HepG2 (cell line): Measurements from ENCODE around the gene UGT1A3. TPM values are rescaled to one million over a fixed set of nuclear protein-coding genes. Genes with fewer than 3 reads are reported as not detected.
"Not testable (repeated sequence)": the region's sequence is repeated elsewhere in the genome, so short reads cannot be mapped to it uniquely, and the experiment has no call there.

Experiments
- ARNT2 ChIP-seq: sonication (generic); formaldehyde crosslinking; IDR thresholded peaks from 2 replicates; pipeline ENCODE4 v1.8.0; 2022; ENCODE audit warnings: mild to moderate bottlenecking, low read depth, missing genetic modification reagents, moderate library complexity
- ELF1 ChIP-seq: sonication (generic); formaldehyde crosslinking; IDR thresholded peaks from 2 replicates; pipeline ENCODE4 v1.4.0; 2020; ENCODE audit warnings: missing genetic modification reagents
- ETV5 ChIP-seq: IDR thresholded peaks from 2 replicates; pipeline ENCODE4 v1.6.1; 2018; ENCODE audit warnings: missing biosample characterization, missing genetic modification reagents, inconsistent platforms, borderline replicate concordance
- GABPA ChIP-seq, 2 experiments: IDR thresholded peaks; 2 replicates each; pipeline ENCODE4 v1.6.1; 2011 to 2016; ENCODE audit warnings: low read depth in 2 of 2, low read length in 1 of 2, missing biosample characterization in 1 of 2, missing genetic modification characterization in 1 of 2
- NR2F6 ChIP-seq, 2 experiments: IDR thresholded peaks; 2 replicates each; pipeline ENCODE4 v1.6.1; 2016; ENCODE audit warnings: antibody characterized with exemption in 1 of 2, mild to moderate bottlenecking in 1 of 2
- POLR2G ChIP-seq: fragments of 200-400 bp; formaldehyde crosslinking; IDR thresholded peaks from 2 replicates; pipeline ENCODE4 v1.6.1; 2018; ENCODE audit warnings: mild to moderate bottlenecking, low read depth, low read length, moderate library complexity
- RXRA ChIP-seq: sonication (generic); formaldehyde crosslinking; IDR thresholded peaks from 2 replicates; pipeline ENCODE4 v1.5.1; 2020; ENCODE audit warnings: missing genetic modification reagents
- SOX5 ChIP-seq: IDR thresholded peaks from 2 replicates; pipeline ENCODE4 v1.6.1; 2016; ENCODE audit warnings: borderline replicate concordance
- SPEN ChIP-seq: sonication (generic); formaldehyde crosslinking; IDR thresholded peaks from 2 replicates; pipeline ENCODE4 v1.5.1; 2020; ENCODE audit warnings: low read depth, mild to moderate bottlenecking, missing genetic modification reagents
- TBX3 ChIP-seq: fragments of 450-650 bp; IDR thresholded peaks from 2 replicates; pipeline ENCODE4 v1.6.1; 2017; ENCODE audit warnings: antibody characterized with exemption, mild to moderate bottlenecking, inconsistent platforms, borderline replicate concordance
- ZNF101 ChIP-seq: sonication (generic); formaldehyde crosslinking; IDR thresholded peaks from 2 replicates; pipeline ENCODE4 v1.4.0; 2020; ENCODE audit warnings: mild to moderate bottlenecking, low read depth, missing genetic modification reagents, borderline replicate concordance
- ZNF563 ChIP-seq: sonication (generic); formaldehyde crosslinking; IDR thresholded peaks from 2 replicates; pipeline ENCODE4 v1.8.0; 2022; ENCODE audit warnings: mild to moderate bottlenecking, moderate library complexity, missing genetic modification reagents
- ZNF670 ChIP-seq: sonication (generic); formaldehyde crosslinking; IDR thresholded peaks from 2 replicates; pipeline ENCODE4 v1.8.0; 2022; ENCODE audit warnings: mild to moderate bottlenecking, missing genetic modification reagents, borderline replicate concordance
- polyA plus RNA-seq, 8 experiments: library from polyadenylated mRNA; depleted of rRNA in 3 of 8; stranded (reverse) in 7 of 8; unstranded in 1 of 8; fragments of >200 nt; fragmentation: Illumina TruSeq in 4 of 8; extraction: Trizol in 4 of 8; gene quantifications; 2 replicates each; pipeline versions ENCODE4 v1.2.1 to v1.2.3, GENCODE V29; 2011 to 2016; ENCODE audit warnings: low read depth in 4 of 8, missing spikeins in 1 of 8, mixed read lengths in 1 of 8; ENCODE audit not compliant: insufficient read depth in 1 of 8
- total RNA-seq, 5 experiments: library from RNA; depleted of rRNA; stranded (reverse); fragments of >200 nt; fragmentation: Illumina TruSeq; extraction: Trizol; gene quantifications; 2 replicates each; pipeline ENCODE4 v1.2.3, GENCODE V29; 2016; ENCODE audit warnings: low read depth in 1 of 5
- TF ChIP-seq, protein P1 (sequence below): sonication (generic); formaldehyde crosslinking; IDR thresholded peaks from 2 replicates; pipeline ENCODE4 v1.5.0; 2020; ENCODE audit warnings: missing genetic modification reagents, mild to moderate bottlenecking, borderline replicate concordance
- TF ChIP-seq, protein P2 (sequence below): IDR thresholded peaks from 2 replicates; pipeline ENCODE4 v1.6.1; 2016; ENCODE audit warnings: missing compliant biosample characterization, missing genetic modification reagents, borderline replicate concordance
- TF ChIP-seq, protein P3 (sequence below): IDR thresholded peaks from 2 replicates; pipeline ENCODE4 v1.6.1; 2012; ENCODE audit warnings: inconsistent platforms
- TF ChIP-seq, protein P4 (sequence below): sonication (generic); formaldehyde crosslinking; IDR thresholded peaks from 2 replicates; pipeline ENCODE4 v1.4.0; 2020; ENCODE audit warnings: missing genetic modification reagents, borderline replicate concordance

The UGT1A3 gene
- total and polyA plus RNA-seq, 2 of the 13 experiments (the other 11 are each of a cell fraction or from before 2014, with no cell fraction given) = not detected

DNA sequence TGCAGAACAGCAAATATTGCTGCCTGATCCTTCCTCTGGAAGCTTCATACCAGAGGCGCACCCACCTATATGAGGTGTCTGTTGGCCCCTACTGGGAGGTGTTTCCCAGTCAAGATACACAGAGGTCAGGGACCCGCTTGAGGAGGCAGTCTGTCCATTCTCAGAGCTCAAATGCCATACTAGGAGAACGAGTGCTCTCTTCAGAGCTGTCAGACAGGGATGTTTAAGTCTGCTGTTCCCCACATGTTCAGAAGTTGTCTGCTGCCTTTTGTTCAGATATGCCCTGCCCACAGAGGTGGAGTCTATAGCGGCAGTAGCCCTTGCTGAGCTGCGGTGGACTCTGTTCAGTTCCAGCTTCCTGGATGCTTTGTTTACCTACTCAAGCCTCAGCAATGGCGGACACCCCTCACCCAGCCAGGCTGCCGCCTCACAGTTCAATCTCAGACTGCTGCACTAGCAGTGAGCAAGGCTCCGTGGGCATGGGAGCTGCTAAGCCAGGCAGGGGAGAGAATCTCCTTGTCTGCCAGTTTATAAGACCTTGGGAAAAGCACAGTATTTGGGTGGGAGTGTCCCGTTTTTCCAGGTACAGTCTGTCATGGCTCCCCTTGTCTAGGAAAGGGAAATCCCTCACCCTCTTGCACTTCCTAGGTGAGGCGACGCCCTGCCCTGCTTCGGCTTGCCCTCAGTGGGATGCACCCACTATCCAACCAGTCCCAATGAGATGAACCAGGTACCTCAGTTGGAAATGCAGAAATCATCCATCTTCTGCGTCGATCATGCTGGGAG is 8.2 kb downstream of the UGT1A3 start (continued):
- TF ChIP-seq SPEN (peak; percentile 51; the same call in 1 of the 2 replicates), ZNF670 (CRISPR knock-in tag) (peak; percentile 76; the same call in 1 of the 2 replicates), SOX5 (CRISPR knock-in tag) (peak; percentile 67), ELF1 (peak; percentile 85), NR2F6 (IDR thresholded peaks at IDR 0.05) (peak; percentile 52), NR2F6 (CRISPR knock-in tag; IDR thresholded peaks at IDR 0.05) (0 out of 2 replicates have a peak, but pooled peaks have one; percentile 6), GABPA (CRISPR knock-in tag; IDR thresholded peaks at IDR 0.05; ENCODE audit: low read depth) (peak; percentile 42; the same call in 1 of the 2 replicates), ZNF101 (CRISPR knock-in tag) (peak; percentile 58; the same call in 1 of the 2 replicates), RXRA (peak; percentile 74), TBX3 (peak; percentile 38; the same call in 1 of the 2 replicates), ZNF563 (CRISPR knock-in tag) (peak; percentile 89), ARNT2 (CRISPR knock-in tag) (0 out of 2 replicates have a peak, but pooled peaks have one; percentile 42), POLR2G (peak; percentile 63), ETV5 (CRISPR knock-in tag) (peak; percentile 54; the same call in 1 of the 2 replicates)
- TF ChIP-seq, protein P1, sequence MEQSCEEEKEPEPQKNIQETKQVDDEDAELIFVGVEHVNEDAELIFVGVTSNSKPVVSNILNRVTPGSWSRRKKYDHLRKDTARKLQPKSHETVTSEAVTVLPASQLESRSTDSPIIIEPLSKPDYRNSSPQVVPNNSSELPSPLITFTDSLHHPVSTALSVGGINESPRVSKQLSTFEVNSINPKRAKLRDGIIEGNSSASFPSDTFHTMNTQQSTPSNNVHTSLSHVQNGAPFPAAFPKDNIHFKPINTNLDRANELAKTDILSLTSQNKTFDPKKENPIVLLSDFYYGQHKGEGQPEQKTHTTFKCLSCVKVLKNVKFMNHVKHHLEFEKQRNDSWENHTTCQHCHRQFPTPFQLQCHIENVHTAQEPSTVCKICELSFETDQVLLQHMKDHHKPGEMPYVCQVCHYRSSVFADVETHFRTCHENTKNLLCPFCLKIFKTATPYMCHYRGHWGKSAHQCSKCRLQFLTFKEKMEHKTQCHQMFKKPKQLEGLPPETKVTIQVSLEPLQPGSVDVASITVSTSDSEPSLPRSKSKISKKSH (CRISPR knock-in tag) = peak; percentile 70; the same call in 1 of the 2 replicates
- TF ChIP-seq, protein P2, sequence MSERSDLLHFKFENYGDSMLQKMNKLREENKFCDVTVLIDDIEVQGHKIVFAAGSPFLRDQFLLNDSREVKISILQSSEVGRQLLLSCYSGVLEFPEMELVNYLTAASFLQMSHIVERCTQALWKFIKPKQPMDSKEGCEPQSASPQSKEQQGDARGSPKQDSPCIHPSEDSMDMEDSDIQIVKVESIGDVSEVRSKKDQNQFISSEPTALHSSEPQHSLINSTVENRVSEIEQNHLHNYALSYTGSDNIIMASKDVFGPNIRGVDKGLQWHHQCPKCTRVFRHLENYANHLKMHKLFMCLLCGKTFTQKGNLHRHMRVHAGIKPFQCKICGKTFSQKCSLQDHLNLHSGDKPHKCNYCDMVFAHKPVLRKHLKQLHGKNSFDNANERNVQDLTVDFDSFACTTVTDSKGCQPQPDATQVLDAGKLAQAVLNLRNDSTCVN = peak; percentile 34; the same call in 1 of the 2 replicates
- TF ChIP-seq GABPA (IDR thresholded peaks at IDR 0.05; ENCODE audit: low read depth, low read length) = not testable (repeated sequence)
- TF ChIP-seq, protein P3, sequence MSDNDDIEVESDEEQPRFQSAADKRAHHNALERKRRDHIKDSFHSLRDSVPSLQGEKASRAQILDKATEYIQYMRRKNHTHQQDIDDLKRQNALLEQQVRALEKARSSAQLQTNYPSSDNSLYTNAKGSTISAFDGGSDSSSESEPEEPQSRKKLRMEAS = peak; percentile 56
- TF ChIP-seq, protein P4, sequence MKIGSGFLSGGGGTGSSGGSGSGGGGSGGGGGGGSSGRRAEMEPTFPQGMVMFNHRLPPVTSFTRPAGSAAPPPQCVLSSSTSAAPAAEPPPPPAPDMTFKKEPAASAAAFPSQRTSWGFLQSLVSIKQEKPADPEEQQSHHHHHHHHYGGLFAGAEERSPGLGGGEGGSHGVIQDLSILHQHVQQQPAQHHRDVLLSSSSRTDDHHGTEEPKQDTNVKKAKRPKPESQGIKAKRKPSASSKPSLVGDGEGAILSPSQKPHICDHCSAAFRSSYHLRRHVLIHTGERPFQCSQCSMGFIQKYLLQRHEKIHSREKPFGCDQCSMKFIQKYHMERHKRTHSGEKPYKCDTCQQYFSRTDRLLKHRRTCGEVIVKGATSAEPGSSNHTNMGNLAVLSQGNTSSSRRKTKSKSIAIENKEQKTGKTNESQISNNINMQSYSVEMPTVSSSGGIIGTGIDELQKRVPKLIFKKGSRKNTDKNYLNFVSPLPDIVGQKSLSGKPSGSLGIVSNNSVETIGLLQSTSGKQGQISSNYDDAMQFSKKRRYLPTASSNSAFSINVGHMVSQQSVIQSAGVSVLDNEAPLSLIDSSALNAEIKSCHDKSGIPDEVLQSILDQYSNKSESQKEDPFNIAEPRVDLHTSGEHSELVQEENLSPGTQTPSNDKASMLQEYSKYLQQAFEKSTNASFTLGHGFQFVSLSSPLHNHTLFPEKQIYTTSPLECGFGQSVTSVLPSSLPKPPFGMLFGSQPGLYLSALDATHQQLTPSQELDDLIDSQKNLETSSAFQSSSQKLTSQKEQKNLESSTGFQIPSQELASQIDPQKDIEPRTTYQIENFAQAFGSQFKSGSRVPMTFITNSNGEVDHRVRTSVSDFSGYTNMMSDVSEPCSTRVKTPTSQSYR (CRISPR knock-in tag) = 0 out of 2 replicates have a peak, but pooled peaks have one; percentile 5
